LNCAP (cell line): ENCODE data around the gene CHCHD6.

Experiments
- CTCF ChIP-seq: fragments of 450-650 bp; IDR thresholded peaks from 2 replicates; pipeline ENCODE4 v1.5.1; 2017; ENCODE audit warnings: mild to moderate bottlenecking

The CHCHD6 gene

GRCh38 chr3:126911162-126912026 lies 207.4 kb downstream of the CHCHD6 start:
- no peak for TF ChIP-seq CTCF

- no peak for TF ChIP-seq CTCF
These were observed 208.0 kb downstream of the CHCHD6 start for GRCh38 chr3:126912027-126912422.

- TF ChIP-seq CTCF = no peak
These were observed 208.6 kb downstream of the CHCHD6 start for GRCh38 chr3:126912491-126913195.

GRCh38 chr3:126913524-126913923 lies 209.5 kb downstream of the CHCHD6 start:
- TF ChIP-seq CTCF = no peak

- no peak for TF ChIP-seq CTCF
These were observed 210.2 kb downstream of the CHCHD6 start for GRCh38 chr3:126914226-126914625.

- no peak for TF ChIP-seq CTCF
These were observed 211.0 kb downstream of the CHCHD6 start for GRCh38 chr3:126915015-126915414.

GRCh38 chr3:126916546-126916945 lies 212.5 kb downstream of the CHCHD6 start:
- no peak for TF ChIP-seq CTCF
